Islet precursor cell (in vitro differentiated cells): ENCODE data around the gene ZBTB34.
A peak's percentile ranks its signal among the peaks of the same experiment; 100 is the strongest.

Experiments
- DNase-seq: peaks from one replicate; pipeline ENCODE4 v3.0.0-alpha.2; 2018

Gene ZBTB34

GRCh38 chr9:126844085-126844484, 16.4 kb upstream of the ZBTB34 start:
- no peak for DNase-seq

DNA sequence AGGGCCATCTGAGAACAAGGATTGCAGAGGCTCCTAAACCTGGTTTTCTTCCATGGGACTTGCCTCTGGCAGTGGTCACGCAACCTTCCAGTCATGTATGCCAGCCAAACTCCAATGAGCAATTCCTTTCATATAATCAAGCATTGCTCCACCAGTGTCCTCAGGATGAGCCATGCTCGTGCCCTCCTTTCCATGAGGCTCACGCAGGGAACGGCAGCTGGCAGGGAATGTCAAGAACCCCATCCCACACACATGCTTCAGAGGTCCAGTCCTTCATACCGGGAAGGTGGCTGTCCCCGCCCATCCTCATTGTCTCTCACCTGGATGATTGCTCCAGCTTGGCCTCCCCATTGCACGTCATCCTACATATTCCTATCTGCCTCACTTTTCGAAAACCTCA, 13.4 kb upstream of the ZBTB34 start:
- peak; percentile 14 for DNase-seq

DNA sequence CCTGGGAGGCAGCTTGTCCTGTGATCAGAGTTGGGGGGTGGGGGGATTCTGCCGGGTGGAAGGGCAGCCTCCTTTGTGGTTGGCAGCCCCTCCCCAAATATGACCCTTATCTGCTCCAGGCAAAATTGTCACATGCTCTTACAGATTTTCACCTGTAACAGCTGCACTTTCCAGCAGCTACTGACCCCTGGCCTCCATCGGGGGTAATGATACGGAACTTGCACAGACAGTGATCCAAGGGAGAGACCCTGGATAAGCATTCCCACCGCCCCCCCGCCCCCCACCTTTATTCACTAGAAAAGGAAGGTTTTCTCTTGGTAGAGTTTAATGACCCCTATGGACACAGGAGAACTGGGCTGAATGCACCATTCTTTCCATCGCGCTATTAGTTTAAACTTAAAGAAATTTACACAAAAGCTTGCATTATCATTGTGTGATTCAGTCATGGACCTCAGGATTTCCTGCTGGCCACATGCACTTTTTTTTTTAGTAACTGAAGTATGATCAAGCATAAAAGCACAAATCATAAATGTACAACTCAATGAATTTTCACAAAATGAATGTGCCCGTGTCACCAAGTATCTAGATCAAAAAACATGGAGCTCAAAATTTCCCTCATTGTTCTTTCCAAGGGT, 10.7 kb upstream of the ZBTB34 start:
- no peak for DNase-seq

DNA sequence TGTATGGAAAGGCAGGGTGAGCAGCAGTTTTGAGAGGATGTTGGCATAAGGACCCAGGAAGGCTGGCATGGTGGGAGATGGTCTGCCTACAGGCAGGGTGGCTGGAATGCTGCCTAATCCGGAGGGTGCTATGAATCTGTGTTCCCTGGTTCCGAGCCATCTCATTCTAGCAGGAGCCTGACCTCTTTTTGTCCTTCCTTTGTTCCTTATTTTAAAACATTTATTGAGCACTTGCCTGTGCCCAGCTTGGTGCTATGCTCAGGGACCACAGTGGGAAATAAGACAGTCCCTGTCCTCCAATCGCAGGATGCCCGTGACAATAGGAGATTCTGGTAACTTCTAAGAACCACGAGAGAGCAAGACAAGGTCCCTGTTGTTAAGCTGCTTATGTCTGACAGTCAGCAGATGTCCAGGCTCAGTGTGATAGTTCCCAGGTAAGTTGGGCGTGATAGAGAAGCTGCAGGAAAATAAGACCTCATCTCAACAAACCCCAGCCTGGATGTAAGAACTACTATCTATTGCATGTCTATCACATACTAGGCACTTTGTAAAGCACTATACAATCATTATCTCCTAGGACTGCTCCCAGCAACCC, 9.1 kb upstream of the ZBTB34 start:
- DNase-seq = peak; percentile 19

- peak; percentile 63 for DNase-seq
Observed at GRCh38 chr9:126852086-126852688, 8.3 kb upstream of the ZBTB34 start.

DNA sequence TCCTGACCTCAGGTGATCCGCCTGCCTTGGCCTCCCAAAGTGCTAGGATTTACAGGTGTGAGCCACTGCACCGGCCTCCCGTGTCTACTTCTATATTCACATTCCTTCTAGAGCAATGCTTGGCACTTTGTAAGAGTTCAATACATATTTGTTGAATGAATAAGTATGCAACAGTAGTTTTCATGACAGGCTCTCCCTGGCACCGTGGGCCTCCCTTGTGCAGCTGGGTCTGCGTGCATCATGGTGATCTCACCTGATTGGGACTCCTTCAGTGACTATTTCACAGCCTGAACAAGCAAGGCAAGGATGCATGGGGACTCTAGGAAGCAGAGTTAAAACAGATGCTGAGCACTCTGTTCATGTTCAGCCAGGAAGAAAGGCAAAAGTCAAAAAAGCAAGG, 6.8 kb upstream of the ZBTB34 start:
- no peak for DNase-seq

GRCh38 chr9:126854734-126855133, 5.7 kb upstream of the ZBTB34 start:
- DNase-seq = no peak

- DNase-seq = no peak
Observed at GRCh38 chr9:126856326-126856877, 4.0 kb upstream of the ZBTB34 start.

- no peak for DNase-seq
Observed at GRCh38 chr9:126857261-126857960, 3.0 kb upstream of the ZBTB34 start.

DNA sequence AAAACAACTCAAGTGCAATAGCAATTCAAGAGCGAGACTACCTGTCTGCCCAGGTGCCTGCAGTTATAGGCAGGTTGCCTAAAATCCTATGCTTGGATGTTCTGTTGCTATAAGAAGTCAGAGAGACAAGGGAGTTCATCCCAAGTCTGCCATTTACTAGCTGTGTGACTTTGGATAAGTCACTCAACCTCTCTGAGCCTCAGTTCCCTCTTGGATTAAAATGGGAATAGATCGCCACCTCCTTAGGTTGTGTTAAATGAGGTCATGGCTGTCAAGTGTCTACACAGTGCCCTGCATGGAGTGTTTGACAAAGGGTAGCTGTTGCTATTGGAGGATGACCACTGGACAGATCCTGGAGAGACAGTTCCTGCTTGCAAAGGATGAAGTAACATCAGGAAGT, 1.3 kb upstream of the ZBTB34 start:
- DNase-seq = no peak

GRCh38 chr9:126860757-126861466, 473 bp downstream of the ZBTB34 start:
- peak; percentile 72 for DNase-seq

DNA sequence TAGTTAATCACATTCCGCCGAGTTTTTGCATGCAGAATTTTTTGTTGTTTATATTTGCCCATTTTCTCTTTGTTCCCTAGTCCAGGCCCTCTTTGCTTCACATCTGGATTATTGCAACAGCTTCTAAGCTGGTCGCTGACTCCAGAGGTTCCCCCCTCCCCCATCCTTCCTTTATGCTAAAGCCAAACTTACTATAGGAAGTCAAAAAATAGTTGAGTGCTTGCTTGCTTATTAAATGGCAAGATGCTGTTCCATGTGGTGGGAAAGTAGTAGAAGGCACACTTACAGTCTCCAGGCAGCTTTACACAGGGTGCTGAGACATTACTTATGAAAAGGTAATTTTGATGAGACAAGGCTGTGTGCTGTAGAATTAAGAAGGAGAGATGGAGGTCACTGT, 1.3 kb downstream of the ZBTB34 start:
- DNase-seq = no peak

DNA sequence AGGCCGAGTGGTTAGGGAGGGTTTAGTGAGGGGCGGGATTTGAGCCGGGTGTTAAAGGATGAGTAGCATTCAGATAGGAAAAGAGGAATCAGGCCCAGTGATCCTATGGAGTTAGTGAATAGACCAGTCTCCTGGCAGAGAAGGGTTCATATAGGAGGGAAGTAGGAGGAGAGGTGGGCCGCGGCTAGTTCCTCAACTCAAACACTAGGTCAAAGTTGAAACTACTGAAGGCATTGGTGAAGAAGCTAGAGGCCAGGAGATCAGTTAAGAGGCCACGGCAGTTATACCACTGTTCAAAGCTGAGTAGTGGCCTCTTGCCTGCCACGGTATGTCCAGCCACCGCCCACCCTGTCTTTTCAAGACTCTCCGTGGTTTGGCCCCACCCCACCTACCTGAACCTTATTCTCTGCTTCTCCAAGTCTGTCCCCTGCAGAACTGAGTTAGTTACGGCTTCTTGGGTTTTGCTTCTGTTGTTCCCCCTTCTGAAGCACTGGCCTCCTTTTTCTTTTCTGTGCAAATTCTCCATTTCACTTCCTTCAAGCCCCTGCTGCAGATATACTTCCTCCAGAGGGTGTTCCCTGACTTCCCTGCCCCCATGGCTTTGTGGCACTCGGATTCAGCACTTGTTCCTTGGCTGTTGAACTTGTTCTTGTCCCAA, 1.8 kb downstream of the ZBTB34 start:
- no peak for DNase-seq

DNA sequence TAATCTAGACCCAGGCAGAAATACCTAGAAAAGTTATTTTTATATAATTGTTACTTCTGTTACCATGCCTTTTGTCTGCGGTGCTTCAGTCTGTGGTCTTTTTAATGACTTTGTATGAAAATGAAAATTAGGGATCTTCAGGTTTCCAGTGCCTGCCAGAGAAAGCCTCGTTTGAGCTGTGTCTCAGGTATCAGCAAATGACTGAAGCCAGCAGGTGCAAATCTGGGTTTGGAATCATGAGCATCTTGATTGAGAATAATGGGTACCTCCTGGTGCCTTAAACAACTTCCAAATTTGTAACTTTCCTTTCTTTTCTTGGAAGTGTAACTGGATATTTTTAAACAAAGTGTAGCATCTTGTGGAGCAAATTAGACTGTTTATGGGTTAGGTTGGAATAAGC, 4.3 kb downstream of the ZBTB34 start:
- DNase-seq = no peak

- peak; percentile 38 for DNase-seq
Observed at GRCh38 chr9:126869368-126869767, 8.9 kb downstream of the ZBTB34 start.

DNA sequence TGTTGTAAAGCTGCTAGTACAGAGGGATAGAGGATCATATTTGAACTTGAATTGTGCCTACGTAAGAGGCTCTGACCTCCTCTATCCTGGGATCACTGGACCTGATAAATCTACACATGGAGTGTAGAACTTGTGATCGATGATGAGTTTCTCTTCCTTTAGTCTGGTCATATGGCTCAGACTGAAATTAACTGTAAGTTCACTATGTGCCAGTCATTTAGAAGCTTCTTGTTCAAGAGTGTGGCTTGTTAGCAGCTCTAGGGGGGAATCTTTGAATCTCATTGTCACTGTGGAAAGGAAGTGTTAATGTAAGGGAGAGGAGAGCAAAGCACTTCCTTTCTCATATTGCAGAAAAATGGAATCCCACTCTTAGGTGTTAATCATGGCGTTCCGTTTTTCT, 12.1 kb downstream of the ZBTB34 start:
- DNase-seq = no peak

- no peak for DNase-seq
Observed at GRCh38 chr9:126874546-126875314, 14.3 kb downstream of the ZBTB34 start.

GRCh38 chr9:126875756-126876510, 15.5 kb downstream of the ZBTB34 start:
- DNase-seq = no peak

DNA sequence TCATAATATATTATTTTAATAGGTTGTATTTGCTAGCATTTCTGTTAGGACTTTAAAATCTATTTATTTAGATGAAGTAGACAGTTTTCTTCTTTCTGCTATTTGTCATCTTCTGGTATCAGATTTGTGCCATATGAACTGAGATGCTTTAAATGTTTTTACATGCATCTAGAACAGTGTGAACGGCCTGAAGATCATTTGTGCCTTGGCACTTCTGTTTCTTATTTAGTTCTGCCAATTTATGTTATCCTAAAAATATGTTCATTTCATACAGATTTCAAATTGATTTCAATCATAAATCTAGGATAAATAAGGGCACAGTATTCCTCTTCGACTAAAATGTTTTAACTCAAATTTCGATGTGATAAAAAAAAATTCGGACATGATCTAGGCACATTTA, 16.1 kb downstream of the ZBTB34 start:
- DNase-seq = no peak

GRCh38 chr9:126877418-126877817, 17.0 kb downstream of the ZBTB34 start:
- no peak for DNase-seq

DNA sequence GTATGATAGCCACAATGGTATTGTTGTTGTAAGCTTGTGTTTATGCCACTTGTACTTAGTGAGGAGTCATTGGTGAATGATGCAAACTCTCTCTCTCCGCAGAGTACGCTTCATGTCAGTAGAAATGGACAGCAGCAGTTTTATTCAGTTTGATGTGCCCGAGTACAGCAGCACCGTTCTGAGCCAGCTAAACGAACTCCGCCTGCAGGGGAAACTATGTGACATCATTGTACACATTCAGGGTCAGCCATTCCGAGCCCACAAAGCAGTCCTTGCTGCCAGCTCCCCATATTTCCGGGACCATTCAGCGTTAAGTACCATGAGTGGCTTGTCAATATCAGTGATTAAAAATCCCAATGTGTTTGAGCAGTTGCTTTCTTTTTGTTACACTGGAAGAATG, 18.8 kb downstream of the ZBTB34 start:
- no peak for DNase-seq
